Activated T-helper 1 cell treated with anti-CD3 and anti-CD28 coated beads, Interleukin-12 subunit alpha, Interleukin-12 subunit beta, Interleukin-2, Interleukin-4 antibody, amounts not matched to agents 30 ng/mL and 10 ng/mL and 1 ng/mL, durations not matched to agents 14 hours and 24 hours and 36 hours (primary cell): Measurements from ENCODE around the gene CUL4A. TPM values are rescaled to one million over a fixed set of nuclear protein-coding genes. Genes with fewer than 3 reads are reported as not detected.
"Not testable (repeated sequence)": the region's sequence is repeated elsewhere in the genome, so short reads cannot be mapped to it uniquely, and the experiment has no call there.

Experiments
- DNase-seq: peaks from one replicate; pipeline ENCODE4 v3.0.0; 2021; ENCODE audit warnings: low spot score
- H3K27ac Mint-ChIP-seq: one replicate; pipeline ENCODE4 v1.8.0; 2021; ENCODE audit warnings: mild to moderate bottlenecking, mixed read lengths
- H3K27me3 Mint-ChIP-seq: one replicate; pipeline ENCODE4 v1.8.0; 2022; ENCODE audit warnings: mild to moderate bottlenecking, moderate library complexity, mixed read lengths; ENCODE audit not compliant: insufficient read depth
- H3K36me3 Mint-ChIP-seq: one replicate; pipeline ENCODE4 v1.8.0; 2021; ENCODE audit warnings: low read depth, mixed read lengths
- H3K4me1 Mint-ChIP-seq: one replicate; pipeline ENCODE4 v1.8.0; 2021; ENCODE audit warnings: low read depth, mixed read lengths
- H3K4me3 Mint-ChIP-seq: one replicate; pipeline ENCODE4 v1.8.0; 2021; ENCODE audit warnings: mild to moderate bottlenecking, moderate library complexity, mixed read lengths
- H3K9me3 Mint-ChIP-seq: one replicate; pipeline ENCODE4 v1.8.0; 2021; ENCODE audit warnings: mixed read lengths
- intact Hi-C: fragments of 100-400 bp; cut with micrococcal nuclease; formaldehyde crosslinking; loops from one replicate; pipeline ENCODE4 v1.15.1; 2024
- total RNA-seq: library from RNA; stranded (reverse); gene quantifications from 2 replicates; pipeline ENCODE4 v1.2.3, GENCODE V29; 2022

CUL4A gene
- total RNA-seq, 1 donor from 2014 or later, result 86.5 TPM

GRCh38 chr13:113238536-113238935 is 29.1 kb downstream of the CUL4A start:
- intact Hi-C loops, result no loop called here
- H3K9me3 Mint-ChIP-seq, result no peaks in the 10 kb centered on the region
- H3K4me1 Mint-ChIP-seq, result no peaks in the 10 kb centered on the region
- no peak overlapping the region for H3K4me3 Mint-ChIP-seq
- H3K27ac Mint-ChIP-seq, result no peak overlapping the region
- H3K36me3 Mint-ChIP-seq, result peaks cover 45% of the 10 kb centered on the region
- no peaks in the 10 kb centered on the region for H3K27me3 Mint-ChIP-seq
- no peak for DNase-seq

DNA sequence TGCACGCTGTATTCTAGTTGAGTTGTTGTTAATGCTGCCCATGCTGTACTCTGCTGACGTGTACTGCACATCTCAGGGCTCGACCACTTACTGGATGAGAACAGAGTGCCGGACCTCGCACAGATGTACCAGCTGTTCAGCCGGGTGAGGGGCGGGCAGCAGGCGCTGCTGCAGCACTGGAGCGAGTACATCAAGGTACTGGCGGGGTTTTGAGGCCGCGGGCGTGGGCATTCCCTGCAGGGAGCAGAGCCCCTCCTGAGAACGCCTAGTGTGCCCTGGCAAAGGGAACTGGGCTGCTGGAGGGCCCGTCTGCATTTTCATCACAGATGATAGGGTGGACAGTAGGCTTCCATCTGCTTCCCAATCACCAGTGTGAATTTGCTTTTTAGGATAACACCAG is 29.9 kb downstream of the CUL4A start:
- H3K27ac Mint-ChIP-seq, result no peak overlapping the region
- H3K36me3 Mint-ChIP-seq, result peaks cover 41% of the 10 kb centered on the region
- H3K4me3 Mint-ChIP-seq, result no peak overlapping the region
- H3K4me1 Mint-ChIP-seq, result no peaks in the 10 kb centered on the region
- DNase-seq, result no peak
- intact Hi-C loops, result no loop called here
- H3K9me3 Mint-ChIP-seq, result no peaks in the 10 kb centered on the region
- H3K27me3 Mint-ChIP-seq, result no peaks in the 10 kb centered on the region

GRCh38 chr13:113239986-113240385 is 30.6 kb downstream of the CUL4A start:
- no peak overlapping the region for H3K27ac Mint-ChIP-seq
- no peak for DNase-seq
- intact Hi-C loops, result no loop called here
- no peaks in the 10 kb centered on the region for H3K27me3 Mint-ChIP-seq
- no peak overlapping the region for H3K4me3 Mint-ChIP-seq
- H3K36me3 Mint-ChIP-seq, result peaks cover 39% of the 10 kb centered on the region
- no peaks in the 10 kb centered on the region for H3K9me3 Mint-ChIP-seq
- no peaks in the 10 kb centered on the region for H3K4me1 Mint-ChIP-seq

DNA sequence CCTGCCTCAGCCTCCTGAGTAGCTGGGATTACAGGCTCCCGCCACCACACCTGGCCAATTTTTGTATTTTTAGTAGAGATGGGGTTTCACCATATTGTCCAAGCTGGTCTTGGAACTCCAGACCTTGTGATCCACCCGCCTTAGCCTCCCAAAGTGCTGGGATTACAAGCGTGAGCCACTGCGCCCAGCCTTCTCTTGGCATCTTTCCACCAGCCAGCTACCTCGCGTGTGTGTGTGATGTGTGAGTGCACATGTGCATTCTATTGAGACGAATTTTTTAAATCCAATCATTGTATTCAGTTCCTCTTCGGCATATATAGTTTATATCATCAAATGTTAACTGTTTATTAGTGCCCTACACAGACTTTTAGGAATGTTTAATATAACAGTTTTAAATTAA is 32.2 kb downstream of the CUL4A start:
- H3K9me3 Mint-ChIP-seq, H3K27ac Mint-ChIP-seq, H3K4me3 Mint-ChIP-seq, H3K4me1 Mint-ChIP-seq, DNase-seq, intact Hi-C loops, H3K27me3 Mint-ChIP-seq: not testable (repeated sequence)
- H3K36me3 Mint-ChIP-seq, result peaks cover 47% of the 10 kb centered on the region

DNA sequence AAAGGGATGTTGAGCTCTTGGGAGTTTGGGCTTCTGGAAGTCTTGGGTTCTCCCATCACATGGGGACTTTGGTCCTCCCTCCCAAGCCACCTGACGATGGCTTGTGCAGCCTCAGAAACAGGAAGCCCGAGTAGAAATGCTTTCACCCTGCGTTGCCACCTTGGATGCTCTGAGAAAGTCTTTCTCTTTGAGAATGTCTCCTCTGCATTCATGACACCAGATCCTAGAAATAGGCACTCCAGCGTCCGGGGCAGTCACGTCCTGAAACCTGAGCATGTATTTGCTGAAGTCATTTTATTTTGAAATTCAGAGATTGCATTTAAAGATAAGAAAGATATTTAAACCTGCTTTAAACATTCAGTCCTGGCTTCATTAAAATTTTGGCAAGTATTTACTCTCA is 34.4 kb downstream of the CUL4A start:
- intact Hi-C loops, result no loop called here
- no peak overlapping the region for H3K27ac Mint-ChIP-seq
- H3K27me3 Mint-ChIP-seq, result no peaks in the 10 kb centered on the region
- no peaks in the 10 kb centered on the region for H3K4me1 Mint-ChIP-seq
- no peak for DNase-seq
- peaks cover 52% of the 10 kb centered on the region for H3K36me3 Mint-ChIP-seq
- H3K4me3 Mint-ChIP-seq, result no peak overlapping the region
- no peaks in the 10 kb centered on the region for H3K9me3 Mint-ChIP-seq

- DNase-seq, result no peak
- H3K27me3 Mint-ChIP-seq, result no peaks in the 10 kb centered on the region
- H3K9me3 Mint-ChIP-seq, result no peaks in the 10 kb centered on the region
- no peaks in the 10 kb centered on the region for H3K4me1 Mint-ChIP-seq
- H3K27ac Mint-ChIP-seq, result no peak overlapping the region
- peaks cover 60% of the 10 kb centered on the region for H3K36me3 Mint-ChIP-seq
- H3K4me3 Mint-ChIP-seq, result no peak overlapping the region
- intact Hi-C loops, result no loop called here
These were observed 36.7 kb downstream of the CUL4A start for GRCh38 chr13:113245849-113246796.

DNA sequence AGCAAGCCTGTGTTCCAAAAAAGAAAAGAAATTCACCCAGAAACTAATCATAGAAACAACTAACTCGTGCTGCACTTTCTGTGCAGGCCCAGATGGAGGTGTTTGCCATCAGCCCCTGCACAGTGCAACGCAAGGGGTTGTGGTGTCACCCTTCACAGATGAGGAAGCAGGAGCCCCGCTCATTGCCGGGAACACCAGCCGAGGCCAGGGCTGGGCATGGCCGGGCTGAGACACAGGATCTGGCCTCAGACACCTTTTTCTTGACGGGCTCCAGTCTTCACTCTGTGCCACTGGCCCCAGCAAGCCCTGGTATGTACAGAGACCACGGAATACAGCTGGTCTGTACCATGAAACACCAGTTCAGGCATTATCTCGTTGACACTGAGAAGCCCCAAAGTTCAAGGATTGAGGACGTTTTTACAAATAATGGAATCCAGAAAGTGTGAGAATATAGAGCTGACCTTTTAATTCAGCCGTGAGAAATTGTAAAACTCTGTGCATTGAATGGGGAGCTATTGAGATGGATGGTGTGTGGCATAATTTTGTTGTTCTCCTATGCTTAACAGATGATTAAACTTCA is 43.2 kb downstream of the CUL4A start:
- Mint-ChIP-seq H3K4me1 (no peaks in the 10 kb centered on the region), H3K27me3 (no peaks in the 10 kb centered on the region), H3K9me3 (no peaks in the 10 kb centered on the region), H3K27ac (no peak overlapping the region), H3K4me3 (no peak overlapping the region), H3K36me3 (peaks cover 48% of the 10 kb centered on the region)
- intact Hi-C loops, result no loop called here
- no peak for DNase-seq

GRCh38 chr13:113257908-113258307 is 48.5 kb downstream of the CUL4A start:
- H3K4me3 Mint-ChIP-seq, H3K4me1 Mint-ChIP-seq, H3K27me3 Mint-ChIP-seq, H3K9me3 Mint-ChIP-seq, H3K27ac Mint-ChIP-seq, DNase-seq, intact Hi-C loops: not testable (repeated sequence)
- H3K36me3 Mint-ChIP-seq, result peaks cover 37% of the 10 kb centered on the region

DNA sequence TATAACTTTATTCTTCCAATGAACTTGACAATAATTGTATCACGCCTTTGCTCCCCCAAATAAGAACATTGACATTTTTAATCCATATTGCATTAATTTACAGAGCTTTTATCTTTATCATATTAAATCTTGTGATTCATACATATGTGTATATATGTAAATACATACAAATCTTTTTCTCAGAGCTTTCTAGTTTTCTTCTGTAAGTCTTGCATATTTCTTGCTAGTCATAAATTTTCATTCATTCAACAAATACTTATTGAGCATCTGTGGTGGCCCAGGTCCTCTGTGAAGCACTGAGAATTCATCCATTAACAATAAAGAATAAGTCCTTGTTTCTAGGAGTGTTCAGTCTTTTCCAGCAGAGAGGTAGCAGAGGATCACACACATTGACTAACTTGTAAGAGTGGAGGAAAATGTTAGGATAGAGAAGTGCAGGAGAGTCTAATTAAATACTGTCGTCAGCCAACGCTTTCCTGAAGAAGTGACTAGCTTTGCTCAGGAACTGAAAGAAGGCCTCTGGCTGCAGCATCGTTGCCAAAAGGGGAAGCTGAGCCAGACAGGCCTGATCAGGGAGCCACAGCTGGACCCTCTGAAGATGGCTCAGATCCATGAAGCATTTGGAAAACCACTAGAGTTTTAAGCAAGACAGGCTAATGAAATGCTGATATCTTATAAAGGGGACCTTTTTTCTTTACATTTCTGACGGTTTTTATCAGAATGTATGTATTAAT is 49.1 kb downstream of the CUL4A start:
- intact Hi-C loops, result no loop called here
- DNase-seq, result no peak
- H3K27me3 Mint-ChIP-seq, result no peaks in the 10 kb centered on the region
- H3K4me1 Mint-ChIP-seq, result no peaks in the 10 kb centered on the region
- no peak overlapping the region for H3K27ac Mint-ChIP-seq
- H3K4me3 Mint-ChIP-seq, result no peak overlapping the region
- H3K36me3 Mint-ChIP-seq, result peaks cover 40% of the 10 kb centered on the region
- no peaks in the 10 kb centered on the region for H3K9me3 Mint-ChIP-seq

DNA sequence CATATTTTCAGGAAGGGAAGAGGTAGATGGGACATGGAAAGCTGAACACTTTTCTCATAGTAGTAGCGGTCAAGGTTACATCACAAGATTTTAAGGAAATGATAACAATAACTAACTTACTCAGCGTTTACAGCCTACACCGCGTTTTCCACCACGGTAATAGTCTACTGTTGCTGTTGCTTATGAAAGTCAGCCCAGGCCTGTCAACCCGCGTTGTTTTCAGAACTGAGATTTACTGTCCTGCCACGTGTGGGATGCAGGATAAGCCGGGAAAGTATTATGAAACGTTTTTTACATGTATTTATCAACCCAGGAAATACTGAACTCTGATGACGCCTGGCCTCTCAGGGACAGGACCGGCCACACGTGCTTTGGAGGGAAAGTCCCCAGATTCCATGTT is 51.6 kb downstream of the CUL4A start:
- Mint-ChIP-seq H3K9me3 (no peaks in the 10 kb centered on the region), H3K27me3 (no peaks in the 10 kb centered on the region), H3K4me3 (no peak overlapping the region), H3K27ac (no peak overlapping the region), H3K4me1 (no peaks in the 10 kb centered on the region), H3K36me3 (peaks cover 34% of the 10 kb centered on the region)
- DNase-seq, result no peak
- intact Hi-C loops, result no loop called here

DNA sequence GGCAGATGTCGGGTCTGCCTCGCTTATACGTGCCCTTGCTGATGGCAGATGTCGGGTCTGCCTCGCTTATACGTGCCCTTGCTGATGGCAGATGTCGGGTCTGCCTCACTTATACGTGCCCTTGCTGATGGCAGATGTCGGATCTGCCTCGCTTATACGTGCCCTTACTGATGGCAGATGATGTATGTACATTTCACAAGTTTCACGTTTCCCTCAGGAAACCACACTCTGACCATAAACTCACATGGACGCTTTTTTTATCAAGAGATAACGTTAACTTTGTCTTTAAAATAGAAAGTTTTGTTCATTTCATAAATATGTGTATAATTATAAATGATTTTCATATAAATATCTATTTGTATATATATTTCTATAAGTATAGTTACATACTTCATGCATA is 53.6 kb downstream of the CUL4A start:
- intact Hi-C loops, H3K4me1 Mint-ChIP-seq, H3K27me3 Mint-ChIP-seq, DNase-seq, H3K27ac Mint-ChIP-seq, H3K9me3 Mint-ChIP-seq, H3K4me3 Mint-ChIP-seq: not testable (repeated sequence)
- H3K36me3 Mint-ChIP-seq, result peaks cover 26% of the 10 kb centered on the region

- H3K27ac Mint-ChIP-seq, result no peak overlapping the region
- H3K4me3 Mint-ChIP-seq, result no peak overlapping the region
- intact Hi-C loops, result no loop called here
- no peaks in the 10 kb centered on the region for H3K9me3 Mint-ChIP-seq
- no peaks in the 10 kb centered on the region for H3K4me1 Mint-ChIP-seq
- no peak for DNase-seq
- no peaks in the 10 kb centered on the region for H3K27me3 Mint-ChIP-seq
- H3K36me3 Mint-ChIP-seq, result peaks cover 10% of the 10 kb centered on the region
These were observed 58.4 kb downstream of the CUL4A start for GRCh38 chr13:113267642-113268405.
